GM08714 (cell line): ENCODE results near the gene UBA1.

Source experiments
- H3K4me3 ChIP-seq: fragments of 200-500 bp; sonication (Bioruptor generic); 2 replicates; pipeline ENCODE4 v1.5.1; 2014; ENCODE audit warnings: mild to moderate bottlenecking, low read length, inconsistent platforms
- ZNF274 ChIP-seq: IDR thresholded peaks from 2 replicates; pipeline ENCODE4 v1.6.1; 2012; ENCODE audit warnings: mild to moderate bottlenecking, low read depth, low read length

UBA1 gene

DNA sequence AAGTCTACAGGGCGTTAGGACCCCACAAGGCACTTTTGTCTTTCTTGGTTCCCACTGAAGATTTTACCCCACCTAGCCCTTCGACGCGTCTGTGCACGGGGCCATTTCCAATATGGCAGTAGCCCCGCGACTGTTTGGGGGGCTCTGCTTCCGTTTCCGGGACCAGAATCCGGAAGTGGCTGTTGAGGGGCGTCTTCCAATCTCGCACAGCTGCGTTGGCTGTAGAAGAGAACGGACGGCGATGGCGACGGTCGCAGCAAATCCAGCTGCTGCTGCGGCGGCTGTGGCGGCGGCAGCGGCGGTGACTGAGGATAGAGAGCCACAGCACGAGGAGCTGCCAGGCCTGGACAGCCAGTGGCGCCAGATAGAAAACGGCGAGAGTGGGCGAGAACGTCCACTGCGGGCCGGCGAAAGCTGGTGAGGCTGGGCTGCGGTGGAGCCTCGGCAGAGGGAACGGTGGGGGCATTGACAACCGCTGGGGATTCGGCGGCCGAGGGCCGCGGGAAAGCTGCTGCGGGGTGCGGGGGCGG lies 39.2 kb downstream of the UBA1 start, which contains the start of gene USP11:
Gene USP11 (plus strand): TSS at position 207 of the 530 bp plus-strand sequence. CDS start 35 bp downstream, at position 242.
- no peak for TF ChIP-seq ZNF274

DNA sequence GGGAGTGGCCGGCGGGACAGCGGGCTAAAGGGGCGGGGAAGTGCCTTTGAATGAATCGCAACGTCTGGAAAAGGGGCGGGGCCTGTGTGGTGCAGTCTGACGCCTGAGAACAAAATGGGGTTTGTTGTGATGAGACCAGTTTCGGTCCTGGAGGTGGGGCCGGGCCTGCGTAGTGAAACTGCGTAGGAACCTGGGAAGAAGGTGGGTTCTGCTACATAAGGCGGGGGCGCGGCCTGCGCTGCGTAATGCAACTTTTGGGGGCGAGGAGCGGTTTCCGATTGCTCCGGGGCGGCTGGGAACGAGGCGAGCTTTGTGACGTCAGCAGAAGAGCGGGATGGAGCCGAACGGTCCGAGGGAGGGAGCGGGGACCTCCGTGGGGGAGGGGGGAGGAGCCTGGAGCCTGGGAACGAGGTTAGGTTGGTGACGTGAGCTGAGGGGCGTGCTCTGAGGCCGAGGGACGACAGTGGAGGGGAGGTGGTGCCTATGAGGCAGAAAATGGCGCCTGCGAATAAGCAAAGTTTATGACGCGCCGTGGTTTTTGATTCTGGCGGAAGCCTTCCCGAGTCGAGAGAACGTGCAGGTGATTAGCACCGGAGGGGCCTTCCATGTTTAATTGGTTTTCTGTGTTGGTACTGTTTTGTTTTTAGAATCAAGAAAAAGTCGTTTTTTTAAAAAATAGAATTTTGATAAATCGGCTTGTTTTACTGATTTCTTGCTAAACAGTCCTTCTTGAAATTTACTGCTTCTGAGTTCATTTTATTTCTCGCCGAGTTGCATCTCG lies 39.9 kb downstream of the UBA1 start:
- TF ChIP-seq ZNF274: no peak
- peak overlapping the region; percentile 73 for H3K4me3 ChIP-seq

More for the DNA sequence above, 39.2 kb downstream of the UBA1 start, which contains the start of gene USP11:
- H3K4me3 ChIP-seq: peak within 1 kb of the TSS; percentile 73

DNA sequence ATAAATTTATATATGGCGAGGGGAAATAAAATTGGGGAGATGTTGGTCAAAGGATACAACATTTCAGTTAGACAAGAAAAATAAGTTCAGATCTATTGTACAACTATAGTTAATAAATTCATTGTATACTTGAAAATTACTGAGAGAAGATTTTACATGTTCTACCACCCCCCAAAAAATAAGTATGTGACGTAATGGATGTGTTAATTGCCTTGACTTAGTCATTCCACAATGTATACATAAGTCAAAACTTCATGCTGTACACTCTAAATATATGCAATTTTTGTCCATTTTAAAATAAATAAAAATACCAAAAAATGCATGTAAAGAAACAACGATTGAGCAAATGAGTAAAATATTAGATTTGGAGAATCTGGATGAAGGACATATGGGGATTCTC lies 41.0 kb downstream of the UBA1 start:
- no peak overlapping the region; the same call in 1 of the 2 replicates for H3K4me3 ChIP-seq
- no peak for TF ChIP-seq ZNF274

DNA sequence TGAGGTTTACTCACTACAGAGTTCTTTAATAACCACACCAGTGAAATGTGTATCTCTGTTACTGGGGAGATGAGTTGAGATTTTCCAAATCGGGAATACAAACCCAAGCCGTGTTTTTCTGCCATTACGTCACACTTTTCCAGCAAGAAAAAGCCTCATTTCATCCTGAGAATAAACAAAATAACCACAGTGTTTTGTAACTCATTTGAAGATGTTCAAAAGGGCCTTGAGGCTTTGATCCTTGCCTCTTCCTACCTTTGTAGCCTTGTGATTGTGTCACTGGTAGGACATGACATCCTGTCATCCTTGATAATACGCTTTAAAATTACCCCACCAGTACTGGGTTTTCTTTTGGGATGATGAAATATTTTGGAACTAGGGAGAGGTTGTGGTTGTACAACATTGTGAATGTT lies 42.1 kb downstream of the UBA1 start:
- H3K4me3 ChIP-seq: no peak overlapping the region
- no peak for TF ChIP-seq ZNF274

DNA sequence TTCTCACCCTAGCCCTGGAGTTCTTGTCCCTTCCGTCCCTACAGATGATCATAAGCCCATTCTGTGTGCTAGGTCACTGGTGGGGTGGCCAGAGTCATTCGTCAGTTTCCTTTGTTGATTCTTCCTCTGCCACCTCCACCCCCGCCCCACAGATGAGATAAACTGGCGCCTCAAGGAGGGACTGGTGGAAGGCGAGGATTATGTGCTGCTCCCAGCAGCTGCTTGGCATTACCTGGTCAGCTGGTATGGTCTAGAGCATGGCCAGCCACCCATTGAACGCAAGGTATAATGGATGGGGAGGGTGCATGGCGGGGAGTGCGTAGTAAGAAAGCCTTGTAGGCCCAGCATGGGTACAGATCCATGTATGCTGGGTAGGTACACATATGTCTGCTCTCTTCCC lies 45.6 kb downstream of the UBA1 start:
- H3K4me3 ChIP-seq: no peak overlapping the region
- no peak for TF ChIP-seq ZNF274

DNA sequence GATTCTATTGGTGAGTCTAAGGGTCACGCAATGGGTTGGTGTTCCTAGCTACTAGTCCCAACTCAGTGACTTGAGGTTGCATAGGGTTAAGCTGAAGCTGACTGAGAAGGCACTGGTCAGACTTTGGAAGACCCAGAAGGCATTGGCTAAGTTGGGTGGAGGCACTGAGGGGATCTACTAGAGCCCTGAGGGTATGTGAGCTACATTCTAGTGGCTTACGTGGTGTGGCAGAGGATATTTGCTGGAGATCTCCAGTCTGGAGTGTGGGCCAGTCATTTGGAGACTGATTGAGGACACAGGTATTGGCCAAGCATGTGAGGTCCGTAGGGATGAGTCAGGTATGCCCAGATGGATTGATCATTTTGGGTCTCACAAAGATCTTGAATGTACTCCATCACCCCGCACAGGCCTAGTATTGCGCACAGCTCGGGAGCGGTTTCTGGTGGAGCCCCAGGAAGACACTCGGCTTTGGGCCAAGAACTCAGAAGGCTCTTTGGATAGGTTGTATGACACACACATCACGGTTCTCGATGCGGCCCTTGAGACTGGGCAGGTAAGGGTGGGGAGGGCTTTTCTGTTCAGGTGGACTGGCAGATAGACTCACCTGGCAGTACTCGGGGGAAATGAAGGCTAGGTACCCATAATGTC lies 46.4 kb downstream of the UBA1 start:
- no peak for TF ChIP-seq ZNF274
- H3K4me3 ChIP-seq: no peak overlapping the region

DNA sequence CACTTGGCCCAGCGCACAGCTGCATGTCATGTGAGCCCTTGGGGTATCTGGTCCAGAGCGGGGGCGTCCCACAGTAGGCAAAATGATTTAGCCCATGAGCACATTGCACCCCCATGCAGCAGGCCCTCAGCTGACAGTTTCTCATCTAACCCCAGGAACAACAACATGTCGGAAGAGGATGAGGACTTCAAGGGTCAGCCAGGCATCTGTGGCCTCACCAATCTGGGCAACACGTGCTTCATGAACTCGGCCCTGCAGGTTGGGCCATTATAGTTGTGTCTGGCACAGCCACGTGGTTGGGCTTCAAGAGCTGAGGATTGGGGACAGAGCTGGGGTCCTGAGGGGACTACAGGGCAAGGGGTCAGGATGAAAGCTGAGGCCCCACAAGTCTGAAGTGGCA lies 47.0 kb downstream of the UBA1 start:
- no peak for TF ChIP-seq ZNF274
- H3K4me3 ChIP-seq: no peak overlapping the region

DNA sequence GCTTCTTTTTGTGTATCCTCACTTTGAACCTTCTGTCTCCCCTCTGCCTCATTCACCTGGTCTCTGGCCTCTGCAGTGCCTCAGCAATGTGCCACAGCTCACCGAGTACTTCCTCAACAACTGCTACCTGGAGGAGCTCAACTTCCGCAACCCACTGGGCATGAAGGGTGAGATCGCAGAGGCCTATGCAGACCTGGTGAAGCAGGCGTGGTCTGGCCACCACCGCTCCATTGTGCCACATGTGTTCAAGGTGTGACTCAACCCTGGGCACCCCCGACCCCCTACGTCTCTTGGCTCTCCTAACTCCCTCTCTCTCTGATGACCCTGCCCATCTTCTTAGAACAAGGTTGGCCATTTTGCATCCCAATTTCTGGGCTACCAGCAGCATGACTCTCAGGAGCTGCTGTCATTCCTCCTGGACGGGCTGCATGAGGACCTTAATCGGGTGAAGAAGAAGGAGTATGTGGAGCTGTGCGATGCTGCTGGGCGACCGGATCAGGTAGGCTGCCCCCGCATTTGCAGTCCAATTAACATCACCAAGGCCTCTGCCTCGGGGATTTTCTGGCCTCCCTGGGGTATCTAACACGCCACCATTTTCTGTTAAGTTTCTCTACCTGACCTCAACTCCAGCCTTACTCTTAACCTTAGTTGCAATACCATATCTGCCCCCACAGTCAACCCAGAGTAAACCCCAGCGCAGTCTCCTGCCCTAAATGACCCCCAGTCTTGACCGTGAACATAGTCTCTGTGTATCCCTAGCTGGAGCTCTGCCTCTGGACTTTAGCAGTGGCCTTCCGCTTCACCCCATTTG lies 47.8 kb downstream of the UBA1 start:
- TF ChIP-seq ZNF274: no peak

DNA sequence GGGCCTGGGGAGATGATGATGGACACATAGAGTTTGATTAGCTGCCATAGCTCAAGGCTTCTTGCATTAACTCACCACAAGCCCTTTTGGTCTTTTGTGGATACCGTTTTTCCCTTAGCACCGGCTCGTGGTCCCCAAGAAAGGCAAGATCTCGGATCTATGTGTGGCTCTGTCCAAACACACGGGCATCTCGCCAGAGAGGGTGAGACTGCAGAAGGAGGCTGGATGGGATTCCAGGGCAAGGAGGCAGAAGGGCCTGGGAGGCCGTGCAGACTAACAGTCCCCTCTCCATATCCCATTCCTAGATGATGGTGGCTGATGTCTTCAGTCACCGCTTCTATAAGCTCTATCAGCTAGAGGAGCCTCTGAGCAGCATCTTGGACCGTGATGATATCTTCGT lies 48.7 kb downstream of the UBA1 start:
- H3K4me3 ChIP-seq: no peak overlapping the region
- no peak for TF ChIP-seq ZNF274

More for the DNA sequence above, 47.8 kb downstream of the UBA1 start:
- no peak overlapping the region for H3K4me3 ChIP-seq

DNA sequence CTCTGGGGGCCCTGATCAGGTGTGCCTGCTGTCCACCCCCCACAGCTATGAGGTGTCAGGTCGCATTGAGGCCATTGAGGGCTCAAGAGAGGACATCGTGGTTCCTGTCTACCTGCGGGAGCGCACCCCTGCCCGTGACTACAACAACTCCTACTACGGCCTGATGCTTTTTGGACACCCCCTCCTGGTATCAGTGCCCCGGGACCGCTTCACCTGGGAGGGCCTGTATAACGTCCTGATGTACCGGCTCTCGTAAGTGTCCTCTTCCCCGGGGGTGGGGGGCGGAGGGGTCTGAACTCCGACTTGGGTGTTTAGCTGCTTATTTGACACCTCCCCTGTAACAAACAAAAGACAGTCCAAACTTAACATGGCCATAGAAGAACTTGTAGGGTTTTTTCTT lies 49.7 kb downstream of the UBA1 start:
- TF ChIP-seq ZNF274: no peak
- no peak overlapping the region for H3K4me3 ChIP-seq

DNA sequence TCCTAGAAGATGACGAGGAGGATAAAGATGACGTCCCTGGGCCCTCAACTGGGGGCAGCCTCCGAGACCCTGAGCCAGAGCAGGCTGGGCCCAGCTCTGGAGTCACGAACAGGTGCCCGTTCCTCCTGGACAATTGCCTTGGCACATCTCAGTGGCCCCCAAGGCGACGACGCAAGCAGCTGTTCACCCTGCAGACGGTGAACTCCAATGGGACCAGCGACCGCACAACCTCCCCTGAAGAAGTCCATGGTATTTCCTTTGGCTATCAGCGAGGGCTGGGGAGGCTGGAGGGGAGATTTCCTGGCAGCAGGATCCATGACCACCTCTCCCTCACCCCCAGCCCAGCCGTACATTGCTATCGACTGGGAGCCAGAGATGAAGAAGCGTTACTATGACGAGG lies 51.0 kb downstream of the UBA1 start:
- H3K4me3 ChIP-seq: no peak overlapping the region
- no peak for TF ChIP-seq ZNF274

DNA sequence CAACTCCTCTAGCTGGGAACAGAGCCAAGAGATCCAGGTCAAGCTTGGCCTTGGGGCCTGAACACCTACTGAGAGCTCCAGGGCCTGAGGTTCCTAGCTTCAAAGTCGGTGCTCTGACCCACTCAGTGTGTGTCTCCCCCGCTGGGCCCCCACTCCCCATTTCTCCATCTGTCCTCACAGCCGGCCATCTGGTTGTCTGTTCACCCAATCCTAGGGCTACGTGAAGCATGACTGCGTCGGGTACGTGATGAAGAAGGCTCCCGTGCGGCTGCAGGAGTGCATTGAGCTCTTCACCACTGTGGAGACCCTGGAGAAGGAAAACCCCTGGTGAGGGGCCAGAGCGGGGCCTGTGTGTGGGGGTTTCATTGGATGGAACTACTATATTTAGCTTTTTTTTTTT lies 51.5 kb downstream of the UBA1 start:
- no peak overlapping the region for H3K4me3 ChIP-seq
- TF ChIP-seq ZNF274: no peak

DNA sequence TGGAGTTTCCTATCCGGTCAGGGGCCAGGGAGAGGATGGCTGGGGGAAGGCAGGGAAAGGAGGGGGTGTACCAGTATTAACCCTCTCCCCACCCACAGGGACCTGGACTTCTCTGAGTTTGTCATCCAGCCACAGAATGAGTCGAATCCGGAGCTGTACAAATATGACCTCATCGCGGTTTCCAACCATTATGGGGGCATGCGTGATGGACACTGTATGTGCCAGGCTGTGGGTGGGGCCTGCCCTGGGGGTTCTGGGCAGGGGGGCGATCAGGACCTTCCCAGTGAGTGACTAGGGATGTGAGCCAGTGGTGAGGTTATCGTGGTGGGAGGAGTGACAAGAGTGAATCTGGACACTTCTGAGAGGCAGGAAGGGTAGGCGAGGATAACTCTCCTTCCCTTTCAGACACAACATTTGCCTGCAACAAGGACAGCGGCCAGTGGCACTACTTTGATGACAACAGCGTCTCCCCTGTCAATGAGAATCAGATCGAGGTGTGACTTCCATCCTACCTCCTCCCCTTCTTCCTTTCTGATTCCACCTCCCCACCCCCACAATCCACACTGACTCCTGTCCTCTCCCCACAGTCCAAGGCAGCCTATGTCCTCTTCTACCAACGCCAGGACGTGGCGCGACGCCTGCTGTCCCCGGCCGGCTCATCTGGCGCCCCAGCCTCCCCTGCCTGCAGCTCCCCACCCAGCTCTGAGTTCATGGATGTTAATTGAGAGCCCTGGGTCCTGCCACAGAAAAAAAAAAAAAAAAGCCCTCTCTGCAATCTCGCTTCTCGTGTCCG lies 53.8 kb downstream of the UBA1 start:
- H3K4me3 ChIP-seq: no peak overlapping the region
- TF ChIP-seq ZNF274: no peak

DNA sequence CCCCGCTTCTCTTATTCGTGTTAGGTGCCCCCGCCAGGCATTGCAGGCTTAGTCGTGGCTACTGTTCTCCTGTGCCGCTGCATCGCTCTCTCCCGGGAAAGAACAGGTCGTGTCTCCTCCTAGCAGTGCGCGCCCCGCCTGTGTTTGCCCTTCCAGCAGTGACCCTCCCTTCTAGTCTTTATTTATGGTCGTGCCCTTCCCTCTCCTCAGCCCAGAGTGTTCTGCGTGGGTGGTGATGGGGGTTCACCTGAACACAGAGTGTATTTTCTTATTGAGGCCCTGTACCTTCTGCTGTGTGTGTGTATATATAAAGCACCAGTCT lies 54.3 kb downstream of the UBA1 start:
- no peak for TF ChIP-seq ZNF274
- no peak overlapping the region for H3K4me3 ChIP-seq

DNA sequence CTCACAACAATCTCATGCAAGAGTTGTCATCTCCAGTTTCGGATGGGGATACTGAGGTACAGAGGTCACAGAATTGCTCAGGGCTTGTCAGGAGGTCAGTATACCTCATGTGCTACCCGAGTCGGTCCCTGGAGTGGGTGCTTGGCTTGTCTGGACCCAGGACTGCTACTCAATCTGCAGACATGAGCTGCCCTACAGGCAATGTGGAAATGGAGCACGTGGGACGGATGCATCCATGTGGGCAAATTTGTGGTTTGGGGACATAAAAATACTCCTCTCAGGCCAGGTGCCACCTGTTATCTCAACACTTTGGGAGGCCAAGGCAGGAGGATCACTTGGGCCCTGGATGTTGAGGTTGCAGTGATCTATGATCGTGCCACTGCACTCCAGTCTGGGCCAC lies 54.9 kb downstream of the UBA1 start:
- TF ChIP-seq ZNF274: no peak

More for the DNA sequence above, 54.9 kb downstream of the UBA1 start:
- no peak overlapping the region for H3K4me3 ChIP-seq
